Nucleus accumbens (tissue), 56 donors: ENCODE results near the gene ATP11A.
"Not testable (repeated sequence)": the region's sequence is repeated elsewhere in the genome, so short reads cannot be mapped to it uniquely, and the experiment has no call there.

Experiments used
- DNase-seq, 56 donors: peaks; one replicate each; lab custom pipeline; 2025; lab: John Stamatoyannopoulos, UW

Gene ATP11A

GRCh38 chr13:112884700-112885099, 194.9 kb downstream of the ATP11A start:
- not testable (repeated sequence) for DNase-seq

- no peak for DNase-seq
Measured at GRCh38 chr13:112885242-112885781, 195.5 kb downstream of the ATP11A start.

GRCh38 chr13:112885782-112886268, 196.0 kb downstream of the ATP11A start:
- peak in 1 of 56 donors; percentile 21 for DNase-seq

- no peak for DNase-seq
Measured at GRCh38 chr13:112887151-112887550, 197.3 kb downstream of the ATP11A start.

GRCh38 chr13:112887557-112887991, 197.7 kb downstream of the ATP11A start:
- no peak for DNase-seq

- no peak for DNase-seq
Measured at GRCh38 chr13:112888238-112889111, 198.6 kb downstream of the ATP11A start.

GRCh38 chr13:112889351-112890290, 199.8 kb downstream of the ATP11A start:
- no peak for DNase-seq

GRCh38 chr13:112890316-112891145, 200.7 kb downstream of the ATP11A start:
- no peak for DNase-seq

- peak in 1 of 56 donors; percentile 23 for DNase-seq
Measured at GRCh38 chr13:112891477-112892401, 201.9 kb downstream of the ATP11A start.

- no peak for DNase-seq
Measured at GRCh38 chr13:112892426-112893206, 202.8 kb downstream of the ATP11A start.

- no peak for DNase-seq
Measured at GRCh38 chr13:112893207-112893569, 203.3 kb downstream of the ATP11A start.

- DNase-seq: peak in 7 of 56 donors; percentile 3 to 52 (median 19)
Measured at GRCh38 chr13:112893570-112894422, 204.0 kb downstream of the ATP11A start.

GRCh38 chr13:112894423-112894672, 204.5 kb downstream of the ATP11A start:
- DNase-seq: peak in 1 of 56 donors; percentile 52

- no peak for DNase-seq
Measured at GRCh38 chr13:112894673-112895481, 205.0 kb downstream of the ATP11A start.

GRCh38 chr13:112895521-112896465, 206.0 kb downstream of the ATP11A start:
- DNase-seq: no peak
